HG02763 (cell line): ENCODE results near the gene RNF208.
"Not testable (repeated sequence)": the region's sequence is repeated elsewhere in the genome, so short reads cannot be mapped to it uniquely, and the experiment has no call there.

Source experiments
- ATAC-seq: cut with Tn5 transposase; IDR thresholded peaks from one replicate; pipeline ENCODE4 v1.9.1; 2021; ENCODE audit warnings: mild to moderate bottlenecking, moderate library complexity; ENCODE audit not compliant: unreplicated experiment

RNF208 gene

GRCh38 chr9:137253717-137254623 is 31.9 kb upstream of the RNF208 start:
- no peak for ATAC-seq

- ATAC-seq, result no peak
Observed at GRCh38 chr9:137252555-137253506, 30.8 kb upstream of the RNF208 start.

DNA sequence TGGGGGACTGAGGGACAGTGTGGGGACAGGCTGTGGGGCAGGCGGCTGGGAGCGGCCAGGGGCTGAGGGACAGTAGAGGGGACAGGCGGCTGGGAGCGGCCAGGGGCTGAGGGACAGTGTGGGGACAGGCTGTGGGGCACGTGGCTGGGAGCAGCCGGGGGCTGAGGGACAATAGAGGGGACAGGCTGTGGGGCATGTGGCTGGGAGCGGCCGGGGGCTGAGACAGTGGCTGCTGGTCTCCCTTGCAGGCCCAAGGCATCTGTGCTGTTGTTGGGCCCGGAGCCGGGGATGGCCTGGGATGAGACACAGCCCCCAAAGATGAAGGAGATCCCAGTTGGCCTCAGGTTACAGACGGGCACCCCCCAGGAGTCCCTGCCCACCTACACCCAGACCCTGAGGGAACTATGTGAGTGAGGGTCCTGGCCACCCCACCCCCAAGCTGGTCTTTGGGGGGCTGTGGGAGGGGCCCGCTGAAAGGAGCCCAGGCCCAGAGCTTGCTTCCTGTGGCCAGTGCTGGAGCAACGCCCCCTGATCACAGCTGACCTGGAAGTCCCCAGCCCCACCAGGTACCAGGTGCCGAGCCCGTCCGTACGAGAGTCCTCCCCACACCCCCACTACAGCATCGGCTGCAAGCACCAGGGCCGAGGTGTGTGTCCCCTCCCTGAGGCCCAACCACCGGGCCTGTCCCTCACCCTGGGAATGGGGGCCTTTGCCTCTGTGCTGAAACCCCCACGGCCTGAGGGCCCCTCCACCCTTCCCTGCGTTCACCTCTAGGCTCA is 29.6 kb upstream of the RNF208 start:
- ATAC-seq, result no peak

DNA sequence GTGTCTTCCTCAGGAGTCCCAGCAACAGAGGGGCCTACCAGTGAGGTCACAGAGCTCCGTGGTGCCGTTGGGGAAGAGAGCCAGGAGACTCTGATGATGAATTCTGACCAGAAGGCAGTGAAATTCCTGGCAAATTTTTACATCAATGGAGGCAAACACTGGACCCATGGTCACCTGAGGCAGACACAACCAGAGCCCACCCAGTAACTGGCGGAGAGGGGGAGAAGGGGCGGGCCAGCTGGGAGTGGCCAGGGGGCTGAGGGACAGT is 29.1 kb upstream of the RNF208 start, which contains the start of gene STPG3:
TSS of gene STPG3 (plus strand) at position 93 of the 268 bp plus-strand sequence. CDS start at position 94, 1 bp downstream.
- ATAC-seq, result no peak

DNA sequence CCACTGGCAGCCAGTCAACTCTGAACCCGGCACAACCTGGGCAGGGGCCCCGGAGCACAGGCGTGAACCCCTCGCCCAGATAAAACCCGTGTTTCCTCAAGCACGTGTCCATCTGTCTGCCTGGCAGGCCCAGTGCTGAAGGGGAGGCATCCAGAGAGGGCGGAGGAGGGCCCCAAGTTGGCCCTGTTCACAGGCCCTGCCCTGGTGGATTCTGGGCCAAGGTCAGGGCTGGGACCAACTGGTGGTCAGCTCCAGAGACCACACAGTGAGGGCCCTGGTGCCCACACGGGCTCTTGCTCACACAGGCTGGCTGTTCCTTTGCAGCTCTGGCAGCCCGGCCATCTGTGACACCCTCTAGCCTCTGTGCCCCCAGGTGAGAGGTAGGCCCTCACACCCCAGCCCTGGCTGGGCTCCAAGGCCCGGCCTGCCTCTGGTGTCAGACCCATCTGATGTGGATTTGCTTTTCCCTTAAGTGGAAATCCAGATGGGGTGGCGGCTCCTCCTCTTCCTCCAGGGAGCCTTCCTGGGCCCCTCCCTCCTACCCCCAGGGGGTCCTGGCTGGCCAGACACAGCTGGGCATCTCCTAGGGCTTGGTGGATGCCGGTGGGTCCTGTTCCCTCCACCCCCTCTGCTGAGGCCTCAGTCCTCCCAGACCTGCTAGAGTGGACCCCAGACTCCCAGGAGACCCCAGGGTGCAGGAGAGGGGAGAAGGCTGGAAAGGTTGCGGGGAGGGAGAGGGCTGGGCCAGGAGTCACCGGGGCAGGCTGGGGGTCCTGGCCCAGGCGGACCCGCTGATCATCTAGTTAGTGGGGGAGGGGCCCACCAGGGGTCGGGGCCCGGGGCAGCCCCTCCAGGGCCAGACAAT is 28.5 kb upstream of the RNF208 start:
- no peak for ATAC-seq

- ATAC-seq, result no peak
Observed at GRCh38 chr9:137247916-137248175, 25.8 kb upstream of the RNF208 start.

GRCh38 chr9:137247135-137247915 is 25.3 kb upstream of the RNF208 start:
- ATAC-seq, result no peak

GRCh38 chr9:137245450-137246421 is 23.7 kb upstream of the RNF208 start:
- ATAC-seq, result no peak

- ATAC-seq, result no peak
Observed at GRCh38 chr9:137244486-137245449, 22.7 kb upstream of the RNF208 start.

GRCh38 chr9:137243626-137244485 is 21.8 kb upstream of the RNF208 start:
- no peak for ATAC-seq

- ATAC-seq, result not testable (repeated sequence)
Observed at GRCh38 chr9:137243266-137243625, 21.2 kb upstream of the RNF208 start.

DNA sequence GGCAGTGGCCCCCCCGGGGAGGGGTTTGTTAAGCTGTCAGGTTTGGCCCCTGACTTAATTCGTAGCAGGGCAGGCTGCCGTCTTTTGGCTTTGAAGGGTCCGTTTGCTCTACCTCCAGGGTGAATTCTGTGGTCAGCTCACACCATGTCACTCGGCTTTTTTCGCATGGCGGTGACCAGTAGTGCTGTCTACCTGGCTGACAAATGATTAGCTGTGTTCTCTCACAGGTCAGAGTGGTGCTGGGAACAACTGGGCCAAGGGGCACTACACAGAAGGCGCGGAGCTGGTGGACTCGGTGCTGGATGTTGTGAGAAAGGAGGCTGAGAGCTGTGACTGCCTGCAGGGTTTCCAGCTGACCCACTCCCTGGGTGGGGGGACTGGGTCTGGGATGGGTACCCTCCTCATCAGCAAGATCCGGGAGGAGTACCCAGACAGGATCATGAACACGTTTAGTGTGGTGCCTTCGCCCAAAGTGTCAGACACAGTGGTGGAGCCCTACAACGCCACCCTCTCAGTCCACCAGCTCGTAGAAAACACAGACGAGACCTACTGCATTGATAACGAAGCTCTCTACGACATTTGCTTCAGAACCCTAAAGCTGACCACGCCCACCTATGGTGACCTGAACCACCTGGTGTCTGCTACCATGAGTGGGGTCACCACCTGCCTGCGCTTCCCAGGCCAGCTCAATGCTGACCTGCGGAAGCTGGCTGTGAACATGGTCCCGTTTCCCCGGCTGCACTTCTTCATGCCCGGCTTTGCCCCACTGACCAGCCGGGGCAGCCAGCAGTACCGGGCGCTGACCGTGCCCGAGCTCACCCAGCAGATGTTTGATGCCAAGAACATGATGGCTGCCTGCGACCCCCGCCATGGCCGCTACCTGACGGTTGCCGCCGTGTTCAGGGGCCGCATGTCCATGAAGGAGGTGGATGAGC is 20.5 kb upstream of the RNF208 start:
- no peak for ATAC-seq

DNA sequence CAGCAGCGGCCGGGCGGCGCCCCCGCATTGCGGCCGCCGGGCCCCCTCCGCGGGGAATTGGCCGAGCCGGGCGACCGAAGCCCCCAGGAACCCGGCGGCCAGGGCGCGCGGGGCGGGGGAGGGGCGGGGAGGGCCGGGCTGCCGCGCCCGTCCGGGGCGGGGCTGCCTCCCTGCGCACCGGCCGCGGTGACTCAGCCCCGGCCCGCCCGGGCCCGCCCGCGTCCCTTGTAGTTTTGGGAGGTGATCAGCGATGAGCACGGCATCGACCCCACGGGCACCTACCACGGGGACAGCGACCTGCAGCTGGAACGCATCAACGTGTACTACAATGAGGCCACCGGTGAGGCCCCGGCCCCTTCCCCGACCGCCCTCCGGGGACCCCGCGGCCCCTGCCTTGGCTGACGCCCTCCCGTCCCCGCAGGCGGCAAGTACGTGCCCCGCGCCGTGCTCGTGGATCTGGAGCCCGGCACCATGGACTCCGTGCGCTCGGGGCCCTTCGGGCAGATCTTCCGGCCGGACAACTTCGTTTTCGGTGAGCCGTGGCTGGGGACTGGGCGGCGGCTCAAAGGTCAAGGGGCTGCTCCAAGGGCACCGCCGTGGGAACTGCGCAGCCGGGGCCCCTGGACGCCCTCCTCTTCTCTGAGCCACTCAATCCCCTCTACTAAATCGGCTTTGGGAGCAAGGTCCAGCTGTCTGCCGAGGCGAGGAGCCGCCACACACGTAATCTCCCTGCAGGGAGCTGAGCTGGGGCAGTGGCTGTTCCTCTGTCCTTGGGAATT is 19.6 kb upstream of the RNF208 start:
- no peak for ATAC-seq

GRCh38 chr9:137240841-137241489 is 18.9 kb upstream of the RNF208 start, which contains the start of gene TUBB4B:
TSS of gene TUBB4B (plus strand) at chr9:137241287. CDS start at chr9:137241361, 74 bp downstream.
- peak; percentile 71 for ATAC-seq
